HCT116 (cell line): ENCODE data around the gene VANGL1. TPM values are rescaled to one million over a fixed set of nuclear protein-coding genes. Genes with fewer than 3 reads are reported as not detected.

Experiments
- ATAC-seq: fragments of 200-7000 bp; cut with Tn5 transposase; 2 replicates; pipeline ENCODE4 v1.9.1; 2020; ENCODE audit warnings: mild to moderate bottlenecking, moderate library complexity
- BruUV-seq: library from RNA; stranded (reverse); fragments of 400-500 nt; replicated peaks from 2 replicates; lab custom pipeline; 2021; lab: Mats Ljungman, UMichigan
- CTCF ChIA-PET: fragments of 300-600 bp; sonication (Branson Sonifier 250); formaldehyde crosslinking; loops from one replicate; lab custom pipeline; 2021; ENCODE audit warnings: antibody characterized with exemption; lab: Charles Lee
- POLR2A ChIA-PET: fragments of 300-600, 350-600 bp; sonication (Branson Sonifier 250); formaldehyde crosslinking; loops from one replicate; lab custom pipeline; 2021; ENCODE audit warnings: antibody characterized with exemption; lab: Charles Lee
- RAD21 ChIA-PET, 2 experiments: fragments of 300-600 bp; sonication (Branson Sonifier 250); formaldehyde crosslinking; loops; one replicate each; lab custom pipeline; 2023; ENCODE audit warnings: low total read pairs in 2 of 2; ENCODE audit not compliant: uncharacterized antibody in 2 of 2, unreplicated experiment in 2 of 2, low non-redundant PET in 1 of 2; lab: Charles Lee
- DNase-seq: peaks from one replicate; pipeline ENCODE4 v3.0.0-alpha.2; 2010; ENCODE audit warnings: low read depth, low spot score
- H2AFZ ChIP-seq: fragments of 200-600 bp; shearing (Covaris generic), sonication (generic); 2 replicates; pipeline ENCODE4 v1.6.1; 2017; ENCODE audit warnings: low read depth, mixed run types, mixed read lengths, antibody characterized with exemption, low read length; ENCODE audit not compliant: poor library complexity, severe bottlenecking
- H3K27ac ChIP-seq: 2 replicates; pipeline ENCODE4 v1.5.1; 2012; ENCODE audit warnings: low read depth, low read length
- H3K27me3 ChIP-seq: fragments of 200-600 bp; sonication (generic); 2 replicates; pipeline ENCODE4 v1.6.1; 2016; ENCODE audit warnings: mixed run types, low read length, mixed read lengths; ENCODE audit not compliant: insufficient read depth
- H3K36me3 ChIP-seq, 2 experiments: fragments of 200-500 bp in 1 of 2; fragments of 200-600 bp in 1 of 2; sonication (Bioruptor generic) in 1 of 2; sonication (generic) in 1 of 2; 2 replicates each; pipeline versions ENCODE4 v1.5.1 to v1.6.1; 2014 to 2016; ENCODE audit warnings: low read length in 2 of 2, inconsistent platforms in 1 of 2, mixed read lengths in 1 of 2, mixed run types in 1 of 2; ENCODE audit not compliant: insufficient read depth in 2 of 2, control insufficient read depth in 1 of 2
- H3K4me1 ChIP-seq, 2 experiments: fragments of 200-600 bp in 1 of 2; sonication (generic) in 1 of 2; 2 replicates each; pipeline versions ENCODE4 v1.5.1 to v1.6.1; 2012 to 2017; ENCODE audit warnings: low read length in 2 of 2, inconsistent platforms in 1 of 2, mild to moderate bottlenecking in 1 of 2, mixed read lengths in 1 of 2, mixed run types in 1 of 2, moderate library complexity in 1 of 2; ENCODE audit not compliant: insufficient read depth in 2 of 2, control insufficient read depth in 1 of 2
- H3K4me2 ChIP-seq: fragments of 200-600 bp; sonication (generic); 2 replicates; pipeline ENCODE4 v1.6.1; 2017; ENCODE audit warnings: mixed run types, low read length, mixed read lengths
- H3K4me3 ChIP-seq, 2 experiments: fragments of 200-600 bp in 1 of 2; sonication (generic) in 1 of 2; replicated peaks in 1 of 2; 2 replicates each; pipeline ENCODE4 v1.5.1; 2011 to 2016; ENCODE audit warnings: low read length in 2 of 2, control low read depth in 1 of 2, low read depth in 1 of 2, mild to moderate bottlenecking in 1 of 2, mixed read lengths in 1 of 2, mixed run types in 1 of 2
- H3K79me2 ChIP-seq: fragments of 200-600 bp; sonication (generic); 2 replicates; pipeline ENCODE4 v1.6.1; 2017; ENCODE audit warnings: mild to moderate bottlenecking, mixed run types, low read length, moderate library complexity, mixed read lengths; ENCODE audit not compliant: insufficient read depth
- H3K9ac ChIP-seq: fragments of 200-600 bp; sonication (generic); 2 replicates; pipeline ENCODE4 v1.6.1; 2016; ENCODE audit warnings: low read length, mixed read lengths
- H3K9me2 ChIP-seq: fragments of 200-600 bp; sonication (generic), shearing (Covaris generic); 2 replicates; pipeline ENCODE4 v1.6.1; 2017; ENCODE audit warnings: mixed run types, mild to moderate bottlenecking, moderate library complexity; ENCODE audit not compliant: insufficient read depth
- H3K9me3 ChIP-seq, 2 experiments: fragments of 200-500 bp in 1 of 2; fragments of 200-600 bp in 1 of 2; sonication (Bioruptor generic) in 1 of 2; sonication (generic) in 1 of 2; 2 replicates each; pipeline ENCODE4 v1.6.1; 2014 to 2017; ENCODE audit warnings: low read length in 2 of 2, mixed read lengths in 2 of 2, inconsistent platforms in 1 of 2, low read depth in 1 of 2, mild to moderate bottlenecking in 1 of 2, mixed run types in 1 of 2, moderate library complexity in 1 of 2; ENCODE audit not compliant: control insufficient read depth in 1 of 2, insufficient read depth in 1 of 2
- H4K20me1 ChIP-seq: fragments of 200-600 bp; sonication (generic), shearing (Covaris generic); 2 replicates; pipeline ENCODE4 v1.6.1; 2017; ENCODE audit warnings: mixed run types, mild to moderate bottlenecking, moderate library complexity; ENCODE audit not compliant: insufficient read depth
- CBX3 ChIP-seq: IDR thresholded peaks from 2 replicates; pipeline ENCODE4 v1.6.1; 2012; ENCODE audit warnings: low read depth
- CEBPB ChIP-seq: IDR thresholded peaks from 2 replicates; pipeline ENCODE4 v1.6.1; 2012; ENCODE audit warnings: low read depth
- EGR1 ChIP-seq: IDR thresholded peaks from 2 replicates; pipeline ENCODE4 v1.6.1; 2012; ENCODE audit warnings: low read depth
- EZH2 ChIP-seq: fragments of 200-600 bp; sonication (generic); IDR thresholded peaks from 2 replicates; pipeline ENCODE4 v1.6.1; 2017; ENCODE audit warnings: antibody characterized with exemption, mixed run types
- EZH2phosphoT487 ChIP-seq: fragments of 200-600 bp; IDR thresholded peaks from 2 replicates; pipeline ENCODE4 v1.6.1; 2018; ENCODE audit warnings: antibody characterized with exemption, borderline replicate concordance
- FOSL1 ChIP-seq: IDR thresholded peaks from 2 replicates; pipeline ENCODE4 v1.6.1; 2012; ENCODE audit warnings: low read depth
- MAX ChIP-seq: IDR thresholded peaks from 2 replicates; pipeline ENCODE4 v1.6.1; 2012
- POLR2A ChIP-seq: IDR thresholded peaks from 2 replicates; pipeline ENCODE4 v1.7.0; 2011; ENCODE audit warnings: borderline replicate concordance; ENCODE audit not compliant: insufficient read depth, insufficient read length; ENCODE audit errors: extremely low read depth
- POLR2AphosphoS5 ChIP-seq: IDR thresholded peaks from 2 replicates; pipeline ENCODE4 v1.6.1; 2011; ENCODE audit warnings: mild to moderate bottlenecking, low read depth, low read length, moderate library complexity
- RAD21 ChIP-seq: IDR thresholded peaks from 2 replicates; pipeline ENCODE4 v1.6.1; 2012; ENCODE audit warnings: low read depth, mild to moderate bottlenecking
- SIN3A ChIP-seq: IDR thresholded peaks from 2 replicates; pipeline ENCODE4 v1.6.1; 2012; ENCODE audit warnings: low read depth
- SP1 ChIP-seq: IDR thresholded peaks from 2 replicates; pipeline ENCODE4 v1.6.1; 2012; ENCODE audit warnings: low read depth
- SRF ChIP-seq: IDR thresholded peaks from 2 replicates; pipeline ENCODE4 v1.6.1; 2012; ENCODE audit warnings: low read depth
- ZFX ChIP-seq: fragments of 450-650 bp; IDR thresholded peaks from 2 replicates; pipeline ENCODE4 v1.6.1; 2017
- ZNF274 ChIP-seq: fragments of 200-500 bp; sonication (Bioruptor generic); IDR thresholded peaks from 2 replicates; pipeline ENCODE4 v1.6.1; 2014; ENCODE audit warnings: mild to moderate bottlenecking, low read depth, low read length, inconsistent platforms
- intact Hi-C: fragments of 100-400 bp; cut with micrococcal nuclease; formaldehyde crosslinking; loops from 2 replicates; pipeline ENCODE4 v1.10.0; 2022
- total RNA-seq: library from RNA; stranded (reverse); gene quantifications from one replicate; pipeline ENCODE4 v1.2.1, GENCODE V29; 2021; ENCODE audit not compliant: unreplicated experiment
- TF ChIP-seq, protein P1 (sequence below): IDR thresholded peaks from 2 replicates; pipeline ENCODE4 v1.6.1; 2012
- TF ChIP-seq, protein P2 (sequence below): IDR thresholded peaks from 2 replicates; pipeline ENCODE4 v1.6.1; 2011; ENCODE audit warnings: mild to moderate bottlenecking, low read length, moderate library complexity; ENCODE audit not compliant: insufficient replicate concordance; ENCODE audit errors: extremely low read depth
- TF ChIP-seq, protein P3 (sequence below), 3 experiments: fragments of 200-600 bp in 1 of 3; sonication (generic) in 1 of 3; IDR thresholded peaks in 2 of 3; conservative IDR thresholded peaks in 1 of 3; 2 replicates each; pipeline ENCODE4 v1.5.1; 2012 to 2017; ENCODE audit warnings: low read depth in 2 of 3, low read length in 2 of 3, antibody characterized with exemption in 1 of 3, borderline replicate concordance in 1 of 3, control low read depth in 1 of 3, mild to moderate bottlenecking in 1 of 3, mixed read lengths in 1 of 3, mixed run types in 1 of 3, moderate library complexity in 1 of 3; ENCODE audit not compliant: insufficient read depth in 1 of 3
- TF ChIP-seq, protein P4 (sequence below): IDR thresholded peaks from 2 replicates; pipeline ENCODE4 v1.6.1; 2012; ENCODE audit warnings: low read depth

VANGL1 gene
- total RNA-seq, 1 experiment from 2014 or later, result 23.5 TPM

GRCh38 chr1:115690972-115691371 is 49.2 kb downstream of the VANGL1 start (continued):
- TF ChIP-seq, protein P1, sequence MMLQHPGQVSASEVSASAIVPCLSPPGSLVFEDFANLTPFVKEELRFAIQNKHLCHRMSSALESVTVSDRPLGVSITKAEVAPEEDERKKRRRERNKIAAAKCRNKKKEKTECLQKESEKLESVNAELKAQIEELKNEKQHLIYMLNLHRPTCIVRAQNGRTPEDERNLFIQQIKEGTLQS, result no peak
- no peak for TF ChIP-seq POLR2A
- TF ChIP-seq FOSL1, result no peak
- no peak for TF ChIP-seq EZH2phosphoT487
- TF ChIP-seq SP1, result no peak
- TF ChIP-seq SRF, result no peak
- no peak for TF ChIP-seq ZFX
- no peak for TF ChIP-seq POLR2AphosphoS5

GRCh38 chr1:115692224-115692623 is 50.5 kb downstream of the VANGL1 start:
- CTCF ChIA-PET, result no interaction called here

More at GRCh38 chr1:115692224-115692623, 50.5 kb downstream of the VANGL1 start:
- Histone ChIP-seq H3K4me2 (no peak overlapping the region), H3K27ac (no peak overlapping the region), H3K4me3 (no peak overlapping the region), H3K9me3 (no peaks in the 10 kb centered on the region), H3K9ac (no peak overlapping the region), H2AFZ (no peak overlapping the region), H4K20me1 (no peaks in the 10 kb centered on the region), H3K36me3 (peaks cover 9 to 10% of the 10 kb centered on the region in 2 experiments; a peak in 3 of 4 replicates), H3K27me3 (no peaks in the 10 kb centered on the region), H3K79me2 (no peaks in the 10 kb centered on the region), H3K4me1 (no peaks in the 10 kb centered on the region), H3K9me2 (no peaks in the 10 kb centered on the region)
- ChIA-PET POLR2A (no interaction called here), RAD21 (no interaction called here)
- ATAC-seq (no peak), DNase-seq (no peak)
- intact Hi-C loops, result no loop called here
- TF ChIP-seq, protein P2, sequence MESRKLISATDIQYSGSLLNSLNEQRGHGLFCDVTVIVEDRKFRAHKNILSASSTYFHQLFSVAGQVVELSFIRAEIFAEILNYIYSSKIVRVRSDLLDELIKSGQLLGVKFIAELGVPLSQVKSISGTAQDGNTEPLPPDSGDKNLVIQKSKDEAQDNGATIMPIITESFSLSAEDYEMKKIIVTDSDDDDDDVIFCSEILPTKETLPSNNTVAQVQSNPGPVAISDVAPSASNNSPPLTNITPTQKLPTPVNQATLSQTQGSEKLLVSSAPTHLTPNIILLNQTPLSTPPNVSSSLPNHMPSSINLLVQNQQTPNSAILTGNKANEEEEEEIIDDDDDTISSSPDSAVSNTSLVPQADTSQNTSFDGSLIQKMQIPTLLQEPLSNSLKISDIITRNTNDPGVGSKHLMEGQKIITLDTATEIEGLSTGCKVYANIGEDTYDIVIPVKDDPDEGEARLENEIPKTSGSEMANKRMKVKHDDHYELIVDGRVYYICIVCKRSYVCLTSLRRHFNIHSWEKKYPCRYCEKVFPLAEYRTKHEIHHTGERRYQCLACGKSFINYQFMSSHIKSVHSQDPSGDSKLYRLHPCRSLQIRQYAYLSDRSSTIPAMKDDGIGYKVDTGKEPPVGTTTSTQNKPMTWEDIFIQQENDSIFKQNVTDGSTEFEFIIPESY, result no peak
- TF ChIP-seq MAX (no peak), FOSL1 (no peak), RAD21 (no peak), ZNF274 (no peak), CBX3 (no peak), EZH2phosphoT487 (no peak), SRF (no peak), POLR2AphosphoS5 (no peak), EGR1 (no peak), CEBPB (no peak), SP1 (no peak), POLR2A (no peak), SIN3A (no peak), ZFX (no peak), EZH2 (no peak)
- TF ChIP-seq, protein P3, sequence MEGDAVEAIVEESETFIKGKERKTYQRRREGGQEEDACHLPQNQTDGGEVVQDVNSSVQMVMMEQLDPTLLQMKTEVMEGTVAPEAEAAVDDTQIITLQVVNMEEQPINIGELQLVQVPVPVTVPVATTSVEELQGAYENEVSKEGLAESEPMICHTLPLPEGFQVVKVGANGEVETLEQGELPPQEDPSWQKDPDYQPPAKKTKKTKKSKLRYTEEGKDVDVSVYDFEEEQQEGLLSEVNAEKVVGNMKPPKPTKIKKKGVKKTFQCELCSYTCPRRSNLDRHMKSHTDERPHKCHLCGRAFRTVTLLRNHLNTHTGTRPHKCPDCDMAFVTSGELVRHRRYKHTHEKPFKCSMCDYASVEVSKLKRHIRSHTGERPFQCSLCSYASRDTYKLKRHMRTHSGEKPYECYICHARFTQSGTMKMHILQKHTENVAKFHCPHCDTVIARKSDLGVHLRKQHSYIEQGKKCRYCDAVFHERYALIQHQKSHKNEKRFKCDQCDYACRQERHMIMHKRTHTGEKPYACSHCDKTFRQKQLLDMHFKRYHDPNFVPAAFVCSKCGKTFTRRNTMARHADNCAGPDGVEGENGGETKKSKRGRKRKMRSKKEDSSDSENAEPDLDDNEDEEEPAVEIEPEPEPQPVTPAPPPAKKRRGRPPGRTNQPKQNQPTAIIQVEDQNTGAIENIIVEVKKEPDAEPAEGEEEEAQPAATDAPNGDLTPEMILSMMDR (IDR thresholded peaks at IDR 0.05 in 2 of 3, conservative IDR thresholded peaks at IDR 0.05 in 1 of 3; ENCODE audit: borderline replicate concordance in 1 of 3, insufficient read depth in 1 of 3, low read depth in 2 of 3, low read length in 2 of 3), result no peak
- TF ChIP-seq, protein P4, sequence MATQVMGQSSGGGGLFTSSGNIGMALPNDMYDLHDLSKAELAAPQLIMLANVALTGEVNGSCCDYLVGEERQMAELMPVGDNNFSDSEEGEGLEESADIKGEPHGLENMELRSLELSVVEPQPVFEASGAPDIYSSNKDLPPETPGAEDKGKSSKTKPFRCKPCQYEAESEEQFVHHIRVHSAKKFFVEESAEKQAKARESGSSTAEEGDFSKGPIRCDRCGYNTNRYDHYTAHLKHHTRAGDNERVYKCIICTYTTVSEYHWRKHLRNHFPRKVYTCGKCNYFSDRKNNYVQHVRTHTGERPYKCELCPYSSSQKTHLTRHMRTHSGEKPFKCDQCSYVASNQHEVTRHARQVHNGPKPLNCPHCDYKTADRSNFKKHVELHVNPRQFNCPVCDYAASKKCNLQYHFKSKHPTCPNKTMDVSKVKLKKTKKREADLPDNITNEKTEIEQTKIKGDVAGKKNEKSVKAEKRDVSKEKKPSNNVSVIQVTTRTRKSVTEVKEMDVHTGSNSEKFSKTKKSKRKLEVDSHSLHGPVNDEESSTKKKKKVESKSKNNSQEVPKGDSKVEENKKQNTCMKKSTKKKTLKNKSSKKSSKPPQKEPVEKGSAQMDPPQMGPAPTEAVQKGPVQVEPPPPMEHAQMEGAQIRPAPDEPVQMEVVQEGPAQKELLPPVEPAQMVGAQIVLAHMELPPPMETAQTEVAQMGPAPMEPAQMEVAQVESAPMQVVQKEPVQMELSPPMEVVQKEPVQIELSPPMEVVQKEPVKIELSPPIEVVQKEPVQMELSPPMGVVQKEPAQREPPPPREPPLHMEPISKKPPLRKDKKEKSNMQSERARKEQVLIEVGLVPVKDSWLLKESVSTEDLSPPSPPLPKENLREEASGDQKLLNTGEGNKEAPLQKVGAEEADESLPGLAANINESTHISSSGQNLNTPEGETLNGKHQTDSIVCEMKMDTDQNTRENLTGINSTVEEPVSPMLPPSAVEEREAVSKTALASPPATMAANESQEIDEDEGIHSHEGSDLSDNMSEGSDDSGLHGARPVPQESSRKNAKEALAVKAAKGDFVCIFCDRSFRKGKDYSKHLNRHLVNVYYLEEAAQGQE, result no peak
- no TSS peak for BruUV-seq
